Stimulated activated CD8-positive, alpha-beta memory T cell treated with anti-CD3 and anti-CD28 coated beads, Interleukin-7, amount 100 ng/mL, for 24 hours (primary cell): ENCODE data around the gene SNAPC4.

ENCODE experiments used
- DNase-seq: peaks from one replicate; pipeline ENCODE4 v3.0.0-alpha.2; 2020; ENCODE audit warnings: low read depth

SNAPC4 gene

GRCh38 chr9:136400038-136400834 is at the start of gene SNAPC4:
SNAPC4 (minus strand) TSS chr9:136400170; CDS start chr9:136398428, 1,742 bp downstream.
- DNase-seq = peak; percentile 63

DNA sequence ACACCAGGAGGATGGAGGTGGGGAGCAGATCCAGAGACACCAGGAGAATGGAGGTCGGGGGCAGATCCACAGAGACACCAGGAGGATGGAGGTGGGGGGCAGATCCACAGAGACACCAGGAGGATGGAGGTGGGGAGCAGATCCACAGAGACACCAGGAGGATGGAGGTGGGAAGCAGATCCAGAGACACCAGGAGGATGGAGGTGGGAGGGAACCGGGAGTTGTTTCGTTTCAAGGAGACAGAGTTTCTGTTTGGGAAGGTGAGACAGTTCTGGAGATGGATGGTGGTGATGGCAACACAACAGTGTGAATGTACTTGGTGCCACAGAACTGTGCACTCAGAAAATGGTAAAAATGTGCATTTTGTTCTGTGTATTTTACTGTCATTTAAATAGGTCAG is 48.7 kb upstream of the SNAPC4 start:
- no peak for DNase-seq

GRCh38 chr9:136447173-136447778 is 47.3 kb upstream of the SNAPC4 start:
- DNase-seq = no peak

DNA sequence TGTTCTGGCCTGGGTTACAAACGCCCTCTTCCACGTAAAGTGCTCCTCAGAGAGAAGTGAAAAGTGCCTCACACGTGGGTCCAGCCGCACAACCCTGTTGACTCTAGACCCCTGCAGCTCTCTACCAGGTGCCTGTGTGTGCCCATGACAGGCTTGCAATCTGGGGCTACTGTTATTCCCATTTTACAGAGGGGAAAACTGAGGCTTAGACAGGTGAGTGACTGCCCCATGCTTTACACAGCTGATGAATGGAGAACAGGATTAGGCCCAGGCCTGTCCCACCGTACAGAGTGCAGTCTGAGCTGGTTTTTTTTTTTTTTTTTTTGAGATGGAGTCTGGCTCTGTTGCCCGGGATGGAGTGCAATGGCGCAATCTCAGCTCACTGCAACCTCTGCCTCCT is 45.8 kb upstream of the SNAPC4 start:
- no peak for DNase-seq

DNA sequence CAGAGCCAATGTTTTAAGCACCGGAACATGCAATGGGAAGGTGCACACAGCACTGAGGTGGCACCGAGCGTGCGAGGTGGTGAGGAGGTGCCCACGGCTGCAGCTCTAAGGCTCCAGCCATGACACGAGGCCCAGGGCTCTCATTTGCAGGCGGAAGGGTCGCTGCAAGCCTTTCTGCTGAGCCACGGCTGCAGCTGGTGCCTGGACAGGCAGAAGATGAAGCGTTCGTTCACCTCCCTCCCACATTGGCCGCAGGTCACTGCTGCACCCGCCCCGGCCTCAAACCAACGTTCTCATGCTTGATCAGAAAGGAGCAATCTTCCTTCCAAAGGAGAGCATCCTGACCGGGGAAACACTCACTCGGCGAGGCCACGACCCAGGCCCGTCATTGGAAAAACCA is 44.1 kb upstream of the SNAPC4 start:
- DNase-seq = no peak

DNA sequence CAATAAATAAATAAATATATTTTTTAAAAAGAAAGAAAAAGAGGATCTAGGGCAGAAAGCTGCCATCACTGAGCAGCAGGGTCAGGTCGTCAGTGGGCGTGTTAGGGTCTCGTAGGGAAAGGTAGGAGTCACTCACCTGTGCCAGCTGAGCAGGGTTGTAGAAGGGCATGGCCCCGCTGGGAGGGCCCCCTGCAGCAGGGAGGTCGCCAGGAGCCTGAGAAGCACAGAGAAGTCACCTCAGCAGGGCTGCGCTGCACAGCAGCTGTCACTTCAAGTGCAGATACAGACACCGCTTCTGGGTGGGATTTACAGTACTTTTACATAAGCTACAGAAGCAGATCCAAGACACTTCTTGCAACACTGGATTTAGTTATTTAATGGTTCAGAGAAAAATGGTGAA is 43.7 kb upstream of the SNAPC4 start:
- DNase-seq = no peak

DNA sequence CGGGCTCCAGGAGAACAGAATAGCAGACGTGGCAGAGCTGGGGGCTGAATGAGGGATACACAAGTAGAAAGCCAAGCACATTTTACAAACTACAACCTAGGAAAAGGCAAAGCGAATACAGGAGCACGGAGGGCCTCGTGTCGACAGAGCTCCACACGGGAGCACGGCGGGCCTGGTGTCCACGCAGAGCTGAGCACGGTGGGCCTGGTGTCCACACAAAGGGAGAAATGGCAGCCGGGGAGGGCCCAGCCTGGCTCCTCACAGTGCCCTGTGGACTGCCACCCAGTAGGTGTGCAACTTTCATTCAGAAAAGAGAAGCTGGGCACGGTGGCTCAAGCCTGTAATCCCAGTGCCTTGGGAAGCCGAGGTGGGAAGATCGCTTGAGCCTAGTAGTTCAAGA is 43.1 kb upstream of the SNAPC4 start:
- DNase-seq = no peak

GRCh38 chr9:136442265-136442664 is 42.3 kb upstream of the SNAPC4 start:
- DNase-seq = no peak

DNA sequence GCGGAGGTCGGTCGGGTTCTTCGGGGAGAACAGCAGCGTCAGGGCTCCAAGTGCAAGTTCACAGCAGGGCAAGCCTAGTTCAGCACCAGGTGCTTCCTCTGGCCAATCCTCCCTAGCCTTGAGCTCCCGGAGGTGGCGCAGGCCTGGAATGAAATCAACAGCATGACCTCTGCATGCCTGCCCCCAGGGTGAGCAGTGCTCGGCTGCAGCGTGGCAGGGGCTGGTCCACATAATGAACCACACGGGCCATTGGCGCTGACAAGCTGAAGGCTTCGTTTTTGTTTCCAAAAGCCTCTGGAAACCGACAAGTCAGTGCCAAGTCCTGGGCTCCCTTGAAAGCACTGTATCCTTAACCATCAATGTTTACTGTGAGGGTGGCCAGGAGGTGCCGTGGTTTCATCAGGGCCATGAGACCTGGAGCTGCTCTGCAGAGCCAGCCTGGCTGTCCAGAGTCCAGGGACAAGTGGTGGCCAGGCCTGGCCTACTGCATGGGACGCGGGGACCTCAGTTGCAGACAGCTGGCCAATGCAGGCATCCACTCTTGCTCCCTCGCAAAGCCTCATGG is 41.8 kb upstream of the SNAPC4 start:
- no peak for DNase-seq

- no peak for DNase-seq
Measured at GRCh38 chr9:136441191-136441680, 41.3 kb upstream of the SNAPC4 start.

- DNase-seq = peak; percentile 68
Measured at GRCh38 chr9:136439481-136440408, 39.8 kb upstream of the SNAPC4 start, which contains the start of gene INPP5E. INPP5E (minus strand) TSS chr9:136439845; CDS start chr9:136439419, 426 bp downstream.

- peak; percentile 11 for DNase-seq
Measured at GRCh38 chr9:136438548-136439480, 38.8 kb upstream of the SNAPC4 start.

GRCh38 chr9:136437839-136438547 is 38.0 kb upstream of the SNAPC4 start:
- DNase-seq = no peak

DNA sequence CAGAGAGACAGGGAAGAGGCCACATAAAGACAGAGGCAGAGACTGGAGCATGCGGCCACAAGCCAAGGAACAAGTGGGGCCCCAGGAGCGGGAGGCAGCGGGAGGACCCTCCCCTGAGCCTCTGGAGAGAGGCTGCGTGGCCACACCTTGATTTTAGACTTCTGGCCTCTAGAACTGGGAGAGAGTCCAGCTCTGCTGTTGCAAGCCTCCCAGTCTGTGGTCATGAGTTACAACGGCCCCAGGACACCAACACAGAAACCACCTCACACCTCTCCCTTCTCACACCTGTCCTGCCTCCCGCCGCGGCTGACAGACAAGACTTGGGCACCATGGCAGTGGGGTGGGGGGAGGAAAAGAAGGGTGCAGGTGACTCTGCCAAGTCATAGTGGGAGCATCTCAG is 37.5 kb upstream of the SNAPC4 start:
- no peak for DNase-seq

DNA sequence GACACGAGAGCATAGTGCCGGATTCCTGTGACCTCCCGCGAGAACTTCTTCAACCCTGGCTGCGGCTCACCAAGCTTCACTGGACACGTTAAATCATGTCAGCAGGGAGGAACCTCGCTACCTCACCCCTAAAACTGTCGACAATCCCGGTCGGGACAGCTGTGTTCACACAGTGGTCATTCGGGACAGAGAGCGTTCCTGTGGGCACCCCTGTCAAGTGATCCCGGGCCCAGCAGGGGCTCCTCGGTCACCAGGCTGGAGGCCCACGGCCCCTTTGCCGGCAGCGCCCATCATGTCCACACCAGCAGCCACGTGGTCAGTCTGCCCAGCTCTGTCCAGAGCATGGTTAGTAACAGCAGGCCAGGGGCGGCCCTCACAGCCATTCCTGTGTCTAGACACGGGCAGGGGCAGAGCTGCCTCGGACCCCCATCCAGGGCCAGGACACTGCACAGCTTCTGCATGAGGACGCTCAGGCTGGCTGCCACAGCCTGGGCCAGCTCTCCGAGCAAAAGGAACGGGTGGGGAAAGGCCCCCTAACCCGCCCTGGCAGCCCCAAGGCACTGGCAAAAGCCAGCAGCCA is 36.2 kb upstream of the SNAPC4 start:
- DNase-seq = no peak

GRCh38 chr9:136434580-136435169 is 34.7 kb upstream of the SNAPC4 start:
- DNase-seq = no peak

DNA sequence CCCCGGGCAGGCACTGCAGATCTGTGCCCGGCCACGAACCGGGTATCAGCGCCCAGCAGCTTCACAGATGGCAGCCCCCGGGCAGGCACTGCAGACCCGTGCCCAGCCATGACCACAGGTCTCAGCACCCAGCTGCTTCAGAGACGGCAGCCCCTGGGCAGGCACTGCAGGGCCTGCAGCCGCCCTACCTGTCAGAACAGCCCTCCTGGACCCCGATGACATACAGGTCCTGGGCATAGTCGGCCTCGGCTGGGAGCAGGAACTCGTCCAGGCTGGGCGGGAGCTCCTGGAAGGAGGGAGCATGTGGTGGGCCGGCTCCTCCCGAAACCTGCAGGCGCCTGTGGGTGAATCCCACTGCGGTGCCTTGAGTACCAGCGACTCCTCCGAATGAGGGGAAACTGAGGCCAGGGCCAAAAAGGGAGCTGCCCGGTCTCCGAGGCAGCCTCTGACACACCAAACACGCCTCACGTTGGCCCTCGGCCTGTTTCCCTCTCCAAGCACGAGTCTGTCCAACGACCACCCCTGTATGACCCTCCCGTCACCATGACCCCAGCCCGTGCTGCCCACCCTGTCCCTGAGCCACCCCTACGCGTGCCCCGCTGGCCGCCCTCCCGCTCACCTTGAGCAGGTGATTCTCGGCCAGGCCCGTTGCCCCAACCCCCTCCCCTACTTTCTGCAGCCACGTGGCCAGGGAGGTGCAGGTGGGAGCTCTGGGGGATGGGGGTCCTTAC is 34.0 kb upstream of the SNAPC4 start:
- no peak for DNase-seq

- no peak for DNase-seq
Measured at GRCh38 chr9:136433043-136433715, 33.2 kb upstream of the SNAPC4 start.
